HL-60 (cell line): Measurements from ENCODE around the gene BUB3.

Experiments used
- POLR2AphosphoS5 ChIP-seq: IDR thresholded peaks from 2 replicates; pipeline ENCODE4 v1.6.1; 2012; ENCODE audit warnings: low read depth
- TF ChIP-seq, protein P1 (sequence below): IDR thresholded peaks from one replicate; pipeline ENCODE4 v1.5.1; 2011; ENCODE audit warnings: low read length, control low read depth, inconsistent platforms; ENCODE audit not compliant: insufficient read depth

DNA sequence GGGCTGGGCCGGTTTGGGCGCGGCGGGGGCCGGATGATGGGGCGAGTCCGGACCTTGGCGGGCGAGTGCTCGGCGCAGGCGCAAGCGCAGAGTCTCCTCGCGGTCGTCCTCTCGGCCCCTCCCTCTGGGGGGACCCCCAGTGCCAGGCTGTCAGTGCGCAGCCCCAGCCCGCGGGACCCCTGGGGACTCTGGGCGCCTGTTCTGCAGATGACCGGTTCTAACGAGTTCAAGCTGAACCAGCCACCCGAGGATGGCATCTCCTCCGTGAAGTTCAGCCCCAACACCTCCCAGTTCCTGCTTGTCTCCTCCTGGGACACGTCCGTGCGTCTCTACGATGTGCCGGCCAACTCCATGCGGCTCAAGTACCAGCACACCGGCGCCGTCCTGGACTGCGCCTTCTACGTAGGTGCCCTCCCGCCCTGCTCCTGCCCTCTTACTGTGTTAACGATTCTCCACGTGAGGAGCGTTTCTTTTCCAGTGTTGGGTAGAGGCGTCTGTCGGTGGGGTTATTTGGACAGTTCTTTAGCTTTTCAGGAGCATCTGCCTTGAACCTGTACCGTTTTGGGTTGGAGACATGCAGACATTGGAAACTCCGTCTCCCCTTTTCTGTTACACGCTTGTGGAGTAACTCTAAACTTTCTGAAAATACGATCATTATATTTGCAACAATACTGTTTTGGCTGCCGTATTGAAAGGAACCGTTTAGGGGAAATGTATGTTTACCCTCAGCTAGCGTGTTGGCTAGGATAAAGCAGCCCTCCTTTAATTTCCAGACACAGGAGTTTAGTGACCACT lies 706 bp downstream of the BUB3 start:
- no peak for TF ChIP-seq POLR2AphosphoS5
- TF ChIP-seq, protein P1, sequence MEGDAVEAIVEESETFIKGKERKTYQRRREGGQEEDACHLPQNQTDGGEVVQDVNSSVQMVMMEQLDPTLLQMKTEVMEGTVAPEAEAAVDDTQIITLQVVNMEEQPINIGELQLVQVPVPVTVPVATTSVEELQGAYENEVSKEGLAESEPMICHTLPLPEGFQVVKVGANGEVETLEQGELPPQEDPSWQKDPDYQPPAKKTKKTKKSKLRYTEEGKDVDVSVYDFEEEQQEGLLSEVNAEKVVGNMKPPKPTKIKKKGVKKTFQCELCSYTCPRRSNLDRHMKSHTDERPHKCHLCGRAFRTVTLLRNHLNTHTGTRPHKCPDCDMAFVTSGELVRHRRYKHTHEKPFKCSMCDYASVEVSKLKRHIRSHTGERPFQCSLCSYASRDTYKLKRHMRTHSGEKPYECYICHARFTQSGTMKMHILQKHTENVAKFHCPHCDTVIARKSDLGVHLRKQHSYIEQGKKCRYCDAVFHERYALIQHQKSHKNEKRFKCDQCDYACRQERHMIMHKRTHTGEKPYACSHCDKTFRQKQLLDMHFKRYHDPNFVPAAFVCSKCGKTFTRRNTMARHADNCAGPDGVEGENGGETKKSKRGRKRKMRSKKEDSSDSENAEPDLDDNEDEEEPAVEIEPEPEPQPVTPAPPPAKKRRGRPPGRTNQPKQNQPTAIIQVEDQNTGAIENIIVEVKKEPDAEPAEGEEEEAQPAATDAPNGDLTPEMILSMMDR = no peak
